HG03103 (cell line): ENCODE measurements around the gene COQ8A.
"Not testable (repeated sequence)": the region's sequence is repeated elsewhere in the genome, so short reads cannot be mapped to it uniquely, and the experiment has no call there.

Experiments
- ATAC-seq: cut with Tn5 transposase; IDR thresholded peaks from one replicate; pipeline ENCODE4 v1.9.1; 2021; ENCODE audit warnings: low read depth; ENCODE audit not compliant: unreplicated experiment

The COQ8A gene

DNA sequence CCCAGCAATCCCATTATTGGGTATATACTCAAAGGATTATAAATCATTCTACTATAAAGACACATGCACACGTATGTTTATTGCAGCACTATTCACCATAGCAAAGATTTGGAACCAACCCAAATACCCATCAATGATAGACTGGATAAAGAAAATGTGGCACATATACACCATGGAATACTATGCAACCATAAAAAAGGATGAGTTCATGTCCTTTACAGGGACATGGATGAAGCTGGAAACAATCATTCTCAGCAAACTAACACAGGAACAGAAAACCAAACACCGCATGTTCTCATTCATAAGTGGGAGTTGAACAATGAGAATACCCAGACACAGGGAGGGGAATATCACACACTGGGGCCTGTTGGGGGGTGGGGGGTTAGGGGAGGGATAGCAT, 59.5 kb downstream of the COQ8A start:
- ATAC-seq: not testable (repeated sequence)

DNA sequence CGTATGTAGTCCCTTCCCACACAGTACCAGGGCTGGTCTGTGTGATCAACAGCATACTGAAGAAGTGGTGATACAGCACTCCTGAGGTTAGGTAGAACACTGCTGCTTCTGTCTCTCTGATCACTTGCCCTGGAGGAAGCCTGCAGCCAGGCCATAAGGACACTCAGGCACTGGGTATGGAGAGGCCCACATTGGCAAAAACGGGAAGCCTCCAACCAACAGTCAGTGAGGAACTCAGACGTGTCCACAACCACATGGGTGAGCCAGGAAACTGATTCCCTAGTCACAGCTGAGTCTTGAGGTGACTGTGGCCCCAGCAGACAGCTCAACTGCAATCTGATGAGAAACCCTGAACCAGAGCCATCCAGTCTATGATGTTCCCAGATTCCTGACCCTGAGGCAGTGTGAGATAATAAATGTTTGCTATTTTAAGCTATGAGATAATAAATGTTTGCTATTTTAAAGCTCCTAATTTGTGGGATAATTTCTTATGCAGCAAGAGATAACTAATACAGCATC, 62.5 kb downstream of the COQ8A start:
- no peak for ATAC-seq

DNA sequence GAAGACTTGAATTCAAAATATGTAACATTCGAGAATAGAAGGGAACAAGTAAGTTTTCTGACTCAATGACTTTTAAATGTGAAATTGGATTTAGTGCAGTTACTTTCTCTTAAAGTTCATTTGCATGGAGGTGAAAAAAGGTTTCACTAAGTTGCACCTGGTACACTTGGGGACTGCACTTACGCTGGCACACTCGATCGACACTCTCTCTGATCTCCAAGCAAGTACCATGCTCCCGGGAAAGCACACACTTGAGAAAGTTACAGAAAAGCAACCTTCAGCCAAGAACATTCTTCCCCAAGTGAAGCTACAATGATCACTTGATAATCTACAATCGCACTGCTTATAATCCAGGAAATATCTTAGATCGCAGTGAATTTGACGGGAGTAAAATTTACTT, 63.1 kb downstream of the COQ8A start:
- ATAC-seq: no peak

- ATAC-seq: no peak
These were observed 64.7 kb downstream of the COQ8A start for GRCh38 chr1:227004796-227005195.

DNA sequence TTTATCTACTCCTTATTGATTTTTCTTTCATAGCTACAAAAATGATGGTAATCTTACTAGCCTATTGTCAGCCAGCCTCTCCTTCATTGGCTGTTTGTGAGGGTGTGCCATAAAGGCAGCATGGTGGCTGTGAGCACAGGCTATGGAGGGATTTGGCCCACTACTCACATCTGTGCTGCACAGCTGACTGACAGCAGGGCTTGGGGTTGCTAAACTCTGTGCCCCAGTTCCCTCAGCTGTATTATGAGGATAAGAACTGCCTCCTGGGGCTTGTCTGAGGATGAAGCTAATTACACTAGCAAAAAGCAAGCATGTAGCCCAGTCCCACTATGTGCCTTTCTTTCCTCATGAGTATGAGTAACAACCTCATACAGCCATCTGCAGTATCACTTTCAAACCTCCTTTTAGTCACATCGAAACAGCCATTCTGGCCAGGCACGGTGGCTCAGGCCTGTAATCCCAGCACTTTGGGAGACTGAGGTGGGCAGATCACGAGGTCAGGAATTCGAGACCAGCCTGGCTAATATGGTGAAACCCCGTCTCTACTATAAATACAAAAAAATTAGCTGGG, 66.2 kb downstream of the COQ8A start:
- no peak for ATAC-seq

DNA sequence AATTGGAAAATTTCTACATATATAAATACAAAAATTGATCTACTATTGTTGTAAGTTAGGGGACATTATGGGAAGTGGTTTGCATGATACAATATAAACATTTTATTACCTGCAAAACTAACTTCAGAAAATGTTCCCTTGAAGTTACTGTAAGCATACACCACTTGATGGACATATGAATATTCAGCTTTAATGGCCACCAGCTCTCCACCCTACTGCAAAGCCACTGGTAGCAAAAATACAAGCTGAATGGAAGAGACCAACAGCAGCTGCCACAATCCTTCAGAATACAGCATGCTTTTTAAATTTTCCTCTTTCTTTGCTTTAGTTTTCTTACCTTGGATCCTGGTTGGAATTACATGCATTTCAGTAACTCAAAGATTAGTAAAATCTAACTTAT, 69.8 kb downstream of the COQ8A start:
- ATAC-seq: no peak

- ATAC-seq: no peak
These were observed 70.6 kb downstream of the COQ8A start for GRCh38 chr1:227010645-227011044.

DNA sequence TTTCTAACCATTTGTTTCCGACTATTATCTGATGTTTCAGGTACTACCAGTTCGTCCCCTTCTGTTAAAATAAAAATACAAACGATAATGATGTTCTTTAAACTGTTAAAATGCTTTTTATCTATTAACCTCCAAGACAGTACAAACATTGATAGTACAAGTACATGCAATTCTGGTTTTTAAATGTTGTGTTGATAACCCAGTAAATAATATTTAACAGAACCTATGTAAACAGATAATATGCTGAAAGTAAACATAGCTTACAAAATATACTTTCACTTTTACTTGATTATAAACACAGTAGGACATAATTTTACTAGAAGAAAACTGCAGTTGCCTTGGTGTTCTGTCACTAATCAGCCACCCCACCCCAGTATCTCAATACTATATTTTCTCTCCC, 76.9 kb downstream of the COQ8A start:
- no peak for ATAC-seq

DNA sequence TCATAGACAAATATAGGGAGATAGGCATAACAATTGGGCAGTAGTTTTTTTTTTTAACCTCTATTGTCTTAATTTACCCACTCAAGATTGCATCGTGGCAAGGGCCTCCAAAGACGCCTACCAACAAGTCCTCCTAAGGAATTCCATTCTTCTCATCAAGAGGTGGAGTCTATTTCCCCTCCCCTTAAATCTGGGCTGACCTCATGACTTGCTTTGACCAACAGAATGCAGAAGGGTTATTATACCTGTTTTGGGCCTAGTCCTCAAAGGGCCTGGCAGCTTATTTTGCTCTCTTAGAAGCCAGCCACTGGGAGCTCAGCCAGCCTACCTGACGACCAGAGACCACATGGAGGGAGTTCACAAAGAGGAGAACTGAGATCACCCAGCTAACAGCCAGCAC, 92.3 kb downstream of the COQ8A start:
- no peak for ATAC-seq

DNA sequence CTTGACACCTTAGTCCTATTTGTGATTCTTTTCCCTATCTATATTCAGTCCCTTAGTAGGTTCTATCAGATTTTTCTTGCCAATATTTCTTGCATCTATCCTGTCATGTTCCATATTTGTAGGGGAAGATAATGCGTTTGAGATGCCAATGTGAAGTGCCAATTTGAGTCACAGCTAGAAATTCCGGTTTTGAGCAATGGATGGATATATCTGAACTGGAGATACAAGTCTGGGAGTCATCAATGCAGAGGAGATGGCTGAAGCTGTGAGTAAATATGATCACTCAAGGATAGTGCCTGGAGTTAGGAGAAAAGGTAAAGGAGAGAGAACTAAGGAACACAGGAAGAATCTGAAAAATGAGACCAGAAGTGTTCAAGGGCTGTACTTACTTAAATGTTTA, 93.8 kb downstream of the COQ8A start:
- ATAC-seq: no peak

GRCh38 chr1:227035316-227035715, 95.2 kb downstream of the COQ8A start:
- ATAC-seq: no peak

DNA sequence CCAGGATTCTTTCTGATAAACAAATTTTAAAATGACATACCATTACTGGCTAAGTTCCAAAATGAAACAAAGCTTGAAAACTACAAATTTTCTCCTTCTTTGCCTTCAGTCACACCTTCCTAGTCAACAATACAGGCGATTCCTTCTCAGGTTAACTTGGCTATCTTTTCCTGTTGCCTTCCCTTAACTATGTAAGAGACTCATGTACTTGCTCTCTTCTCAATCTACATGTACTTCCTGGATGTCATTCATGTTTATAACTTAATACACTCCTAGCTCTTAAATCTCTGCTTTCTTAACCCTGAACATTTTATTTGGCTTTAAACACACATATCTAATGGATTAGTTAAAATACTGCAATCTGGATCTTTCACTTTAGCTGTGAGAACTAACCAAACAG, 97.0 kb downstream of the COQ8A start:
- no peak for ATAC-seq
